GM21786 (cell line): ENCODE results near the gene BPIFB2.

Source experiments
- ATAC-seq: cut with Tn5 transposase; IDR thresholded peaks from one replicate; pipeline ENCODE4 v1.9.1; 2021; ENCODE audit not compliant: unreplicated experiment

Gene BPIFB2

DNA sequence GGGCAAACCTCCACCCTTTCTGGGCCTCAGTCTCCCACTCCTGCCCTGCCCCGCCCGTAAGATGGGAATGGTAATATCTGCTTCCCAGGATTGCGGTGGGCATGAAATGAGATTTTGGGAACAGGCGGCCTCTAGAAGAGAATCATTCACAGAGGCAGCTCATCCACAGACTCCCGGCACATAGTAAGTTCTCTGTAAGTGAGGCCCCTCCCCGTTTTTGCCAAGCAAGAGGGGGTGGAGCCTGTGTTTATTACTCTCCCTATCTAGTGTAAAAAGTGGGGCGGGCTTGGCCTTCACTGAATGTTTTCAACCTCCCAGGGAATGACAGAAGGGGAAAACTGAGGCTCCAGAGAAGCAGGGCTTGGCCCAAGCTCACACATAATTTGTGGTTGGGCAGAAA is 23.3 kb upstream of the BPIFB2 start:
- ATAC-seq: no peak

- ATAC-seq: no peak
Observed at GRCh38 chr20:32984631-32985354, 22.7 kb upstream of the BPIFB2 start.

- no peak for ATAC-seq
Observed at GRCh38 chr20:32985596-32985995, 21.9 kb upstream of the BPIFB2 start.

DNA sequence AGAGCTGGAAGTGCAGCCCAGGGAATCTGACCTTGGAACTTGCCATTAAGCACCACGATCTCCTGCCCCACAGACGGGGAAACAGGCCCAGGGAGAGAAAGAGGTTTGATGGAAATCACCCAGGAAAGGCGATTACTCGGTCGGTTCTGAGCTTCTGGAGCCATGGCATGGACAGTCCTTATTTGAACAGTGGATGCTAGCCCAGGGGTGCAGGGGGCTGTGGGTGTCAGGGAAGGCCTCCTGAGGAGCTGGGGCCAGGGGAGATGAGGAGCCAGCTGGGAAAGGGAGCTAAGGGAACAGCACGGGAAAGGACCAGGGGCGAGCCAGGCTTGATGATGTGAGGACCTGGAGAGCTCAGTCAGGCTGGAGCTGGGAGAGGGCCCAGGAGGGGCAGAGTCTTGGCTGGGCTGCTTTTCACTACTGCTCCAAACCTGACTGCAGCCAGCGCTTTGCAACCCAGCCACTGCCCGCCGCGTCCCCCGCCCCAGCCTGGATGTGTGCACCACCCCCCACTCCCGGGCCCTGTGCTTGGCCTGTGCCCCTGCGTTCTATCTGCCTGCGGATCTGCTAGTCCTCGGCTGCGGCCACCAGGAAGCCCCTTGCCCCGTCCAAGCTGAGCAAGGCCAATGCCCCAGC is 21.1 kb upstream of the BPIFB2 start:
- no peak for ATAC-seq

DNA sequence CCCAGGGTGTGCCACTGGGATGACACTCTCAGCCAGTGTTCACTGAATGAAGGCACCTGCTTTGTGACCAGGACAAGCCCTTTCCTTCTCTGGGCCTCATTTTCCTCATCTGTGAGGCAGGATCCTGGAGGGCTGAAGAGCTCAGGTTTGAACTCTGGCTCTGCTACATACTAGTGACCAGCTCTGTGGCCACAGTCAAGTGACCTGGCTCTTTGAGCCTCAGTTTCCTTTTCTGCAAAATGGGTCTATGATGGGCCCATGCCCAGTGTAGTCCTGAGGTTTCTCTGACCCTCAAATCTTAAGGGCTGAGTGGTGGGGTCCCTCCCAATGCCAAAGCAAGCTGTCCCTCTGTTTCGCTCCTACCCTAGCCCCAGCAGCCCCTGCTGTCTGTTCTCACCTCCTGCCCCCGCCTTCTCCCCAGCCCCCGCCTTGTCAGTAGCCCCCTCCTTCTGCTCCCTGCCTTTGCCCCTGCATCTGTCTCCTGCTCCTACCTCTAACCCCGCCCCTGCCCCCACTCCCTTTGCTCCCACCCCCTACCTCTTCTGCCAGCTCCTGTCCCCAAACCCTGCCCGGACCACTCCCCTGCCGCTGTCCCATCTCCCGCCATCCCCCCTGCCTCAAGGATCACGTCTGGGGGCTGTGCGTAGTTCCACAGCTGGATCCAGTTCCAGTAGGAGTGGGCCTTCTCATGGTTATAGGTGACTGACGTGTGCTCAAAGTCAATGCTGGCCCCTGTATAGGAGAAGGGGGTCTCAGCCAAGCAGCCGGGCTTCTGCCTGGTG is 20.3 kb upstream of the BPIFB2 start:
- no peak for ATAC-seq

DNA sequence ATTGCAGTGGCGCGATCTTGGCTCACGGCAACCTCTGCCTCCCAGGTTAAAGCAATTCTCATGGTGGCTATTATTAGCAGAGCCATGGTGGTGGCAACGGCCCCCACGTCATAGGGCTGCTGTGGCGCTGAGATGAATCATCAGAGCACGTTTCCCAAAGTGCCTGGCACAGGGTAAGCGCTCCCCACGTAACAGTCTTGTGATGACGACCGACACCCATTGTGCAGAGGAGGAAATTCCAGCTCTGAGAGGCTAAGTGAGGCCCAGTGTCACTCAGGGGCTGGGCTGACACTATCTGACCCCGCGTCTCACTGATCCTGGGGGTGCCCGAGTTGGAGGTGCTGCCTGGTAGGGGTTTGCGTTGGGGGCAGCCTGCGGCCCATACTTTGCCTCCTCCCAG is 19.5 kb upstream of the BPIFB2 start:
- no peak for ATAC-seq

- ATAC-seq: no peak
Observed at GRCh38 chr20:32989507-32990283, 17.8 kb upstream of the BPIFB2 start.

- ATAC-seq: no peak
Observed at GRCh38 chr20:32990426-32990825, 17.1 kb upstream of the BPIFB2 start.

DNA sequence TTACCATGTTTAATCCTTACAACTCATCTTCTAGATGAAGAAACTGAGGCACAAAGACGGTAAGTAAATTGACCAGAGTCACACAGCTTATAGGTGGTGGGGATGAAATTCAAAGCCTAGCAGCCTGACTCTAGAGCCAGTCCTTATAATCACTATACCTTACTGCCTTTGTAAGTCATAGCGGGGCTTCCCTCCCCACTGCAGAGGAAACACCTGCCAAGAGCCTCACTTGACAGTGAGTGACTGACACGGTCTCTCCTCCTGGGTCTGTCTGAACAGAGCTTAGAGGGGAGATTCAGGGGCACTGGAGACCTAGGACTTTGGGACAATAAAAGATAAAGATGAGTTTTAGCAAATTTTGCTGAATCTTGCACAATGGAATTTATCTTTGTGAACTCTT is 16.1 kb upstream of the BPIFB2 start:
- no peak for ATAC-seq

- no peak for ATAC-seq
Observed at GRCh38 chr20:32991792-32992641, 15.5 kb upstream of the BPIFB2 start.

DNA sequence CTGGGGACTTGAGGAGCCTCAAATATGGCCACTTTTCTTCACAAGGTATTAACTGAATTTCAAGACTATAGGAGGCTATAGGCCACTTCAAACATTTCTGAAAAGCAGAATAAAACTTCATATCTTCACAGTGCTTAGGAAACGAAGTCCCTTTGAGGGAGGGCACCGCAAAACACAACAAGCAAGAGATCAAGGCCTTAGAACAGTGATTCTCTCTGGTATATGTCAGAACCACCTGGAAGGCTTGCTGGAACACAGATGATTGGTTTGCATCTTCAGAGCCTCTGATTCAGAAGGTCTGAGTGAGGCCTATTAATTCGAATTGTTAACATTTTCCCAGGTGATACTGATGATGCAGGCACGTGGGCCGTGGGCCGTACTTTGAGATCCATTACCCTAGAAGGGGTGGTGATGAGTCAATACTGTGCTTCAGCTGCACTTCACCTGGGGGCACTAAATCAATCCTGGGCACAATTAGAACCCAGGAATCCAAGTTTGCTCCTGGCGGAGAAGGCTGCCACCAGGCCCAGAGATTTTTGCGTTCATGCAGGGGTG is 13.9 kb upstream of the BPIFB2 start:
- ATAC-seq: no peak

DNA sequence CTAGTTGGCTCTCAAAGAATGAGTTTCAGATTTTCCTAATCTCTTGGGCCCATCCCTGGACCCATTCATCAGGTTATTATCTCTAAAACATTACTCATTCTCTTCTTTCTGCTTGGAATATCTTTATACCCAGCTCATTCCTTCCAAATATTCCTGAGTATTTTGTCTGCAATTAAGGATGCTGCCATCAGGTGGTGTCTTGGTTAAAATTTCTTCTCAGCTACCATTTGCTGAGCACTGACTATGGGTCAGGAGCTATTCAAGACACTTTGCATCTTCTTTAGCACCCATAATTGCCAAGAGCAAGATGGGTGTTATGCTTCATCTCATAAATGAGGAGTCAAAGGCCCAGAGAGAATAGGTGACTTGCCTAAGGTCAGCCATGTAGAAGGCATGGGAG is 11.7 kb upstream of the BPIFB2 start:
- no peak for ATAC-seq

DNA sequence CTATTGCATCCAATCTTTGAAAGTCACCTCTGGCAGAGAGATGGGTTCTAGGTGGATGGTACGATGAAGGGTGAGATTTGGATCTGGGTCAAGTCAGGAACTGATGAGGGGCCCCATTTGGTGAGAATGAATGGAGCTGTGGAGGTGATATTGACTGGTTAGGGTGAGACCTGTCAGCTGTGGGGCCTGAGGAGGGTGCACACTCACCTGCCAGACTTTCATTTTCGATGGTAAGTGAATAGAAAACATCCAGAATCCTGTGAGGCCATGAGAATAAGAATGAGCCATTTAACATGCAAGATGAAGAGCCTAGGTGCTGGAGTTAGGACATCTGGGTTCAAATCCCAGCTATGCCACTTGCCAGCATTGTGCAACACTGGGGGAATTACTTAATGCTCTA is 10.1 kb upstream of the BPIFB2 start:
- no peak for ATAC-seq

GRCh38 chr20:32999603-33000250 is 7.8 kb upstream of the BPIFB2 start:
- no peak for ATAC-seq

DNA sequence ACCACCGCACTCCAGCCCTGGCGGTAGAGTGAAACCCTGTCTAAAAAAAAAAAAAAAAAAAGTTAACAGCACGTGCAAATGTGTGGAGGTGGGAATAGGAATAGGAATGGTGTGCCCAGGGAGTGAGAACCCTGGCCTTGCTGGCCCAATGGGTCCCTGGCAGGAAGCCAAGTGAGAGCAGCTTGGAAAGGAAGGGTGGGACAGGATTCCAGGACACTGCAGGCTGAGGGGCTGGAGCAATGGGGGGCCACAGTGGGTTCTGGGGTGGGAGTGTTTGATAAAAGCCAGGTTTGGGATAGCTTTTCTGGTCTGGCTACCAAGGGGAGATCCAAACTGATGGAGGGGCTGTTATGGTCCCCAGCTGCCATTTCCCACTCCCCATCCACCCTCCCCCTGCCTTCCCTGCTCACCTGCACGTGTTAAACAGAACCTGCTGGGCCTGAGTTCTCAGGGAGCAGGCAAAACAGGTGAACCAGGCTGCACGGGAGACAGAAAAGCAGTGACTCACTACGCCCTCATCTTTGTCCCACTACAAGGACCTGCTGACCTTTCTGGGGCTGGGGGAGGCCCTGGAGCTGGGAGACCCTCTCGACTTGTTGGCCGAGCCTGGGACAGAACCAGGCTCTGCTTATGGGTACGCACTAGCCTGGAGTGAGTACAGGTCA is 6.6 kb upstream of the BPIFB2 start:
- ATAC-seq: no peak

- no peak for ATAC-seq
Observed at GRCh38 chr20:33002087-33002808, 5.3 kb upstream of the BPIFB2 start.

GRCh38 chr20:33004141-33004751 is 3.3 kb upstream of the BPIFB2 start, which contains the start of gene SUN5:
SUN5 (minus strand) TSS chr20:33004433; CDS start chr20:33004340, 93 bp downstream.
- ATAC-seq: no peak

DNA sequence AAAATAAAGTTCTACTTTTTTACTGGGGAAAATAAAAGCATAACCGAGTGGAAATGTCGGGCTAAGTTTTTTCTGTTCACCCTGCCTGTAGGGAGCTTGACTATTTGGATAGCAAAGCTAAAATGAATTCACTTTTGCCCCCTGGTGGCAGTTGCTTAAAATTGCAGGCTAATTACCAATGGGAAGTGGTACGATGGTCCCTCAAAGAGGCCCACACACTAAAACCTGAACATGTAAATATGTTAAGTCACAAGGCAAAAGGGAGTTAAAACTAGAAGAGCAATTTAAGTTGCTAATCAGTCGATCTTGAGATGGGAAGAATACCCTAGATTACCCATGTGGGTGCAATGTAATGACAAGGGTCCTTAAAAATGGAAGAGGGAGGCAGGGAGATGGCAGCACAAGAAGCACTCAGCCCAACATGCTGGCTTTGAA is 2.4 kb upstream of the BPIFB2 start:
- ATAC-seq: no peak
